Breast epithelium (tissue), 4 donors: ENCODE results near the gene CCDC14. TPM values are rescaled to one million over a fixed set of nuclear protein-coding genes. Genes with fewer than 3 reads are reported as not detected.
"Not testable (repeated sequence)": the region's sequence is repeated elsewhere in the genome, so short reads cannot be mapped to it uniquely, and the experiment has no call there.

ENCODE experiments used
- DNase-seq, 2 donors: peaks; one replicate each; pipeline ENCODE4 v3.0.0-alpha.2; 2019; ENCODE audit warnings: low spot score in 2 of 2
- H3K27ac ChIP-seq, 2 donors: fragments of 200-600 bp; sonication (generic) in 1 of 2; one replicate each; pipeline ENCODE4 v1.5.1; 2016 to 2019; ENCODE audit warnings: mild to moderate bottlenecking in 1 of 2
- H3K27me3 ChIP-seq, 2 donors: fragments of 200-600 bp; sonication (generic) in 1 of 2; one replicate each; pipeline versions ENCODE4 v1.5.1 to v1.6.0; 2017 to 2019; ENCODE audit warnings: control low read depth in 1 of 2, mild to moderate bottlenecking in 1 of 2
- H3K36me3 ChIP-seq: fragments of 200-600 bp; one replicate; pipeline ENCODE4 v1.5.1; 2019
- H3K4me1 ChIP-seq, 2 donors: fragments of 200-600 bp; sonication (generic); one replicate each; pipeline ENCODE4 v1.5.1; 2016 to 2019; ENCODE audit warnings: control low read depth in 1 of 2
- H3K4me3 ChIP-seq, 3 donors: fragments of 200-600 bp; sonication (generic); 1 replicate in 2 of 3; 2 replicates in 1 of 3; pipeline ENCODE4 v1.5.1; 2016 to 2019; ENCODE audit warnings: mild to moderate bottlenecking in 3 of 3, moderate library complexity in 2 of 3
- H3K9me3 ChIP-seq, 2 donors: fragments of 200-600 bp; sonication (generic) in 1 of 2; one replicate each; pipeline ENCODE4 v1.5.1; 2016 to 2019; ENCODE audit warnings: control low read depth in 1 of 2
- POLR2A ChIP-seq: fragments of 450-650 bp; IDR thresholded peaks from one replicate; pipeline ENCODE4 v1.6.1; 2016; ENCODE audit warnings: antibody characterized with exemption, mild to moderate bottlenecking, moderate library complexity
- POLR2AphosphoS5 ChIP-seq, 3 donors: sonication (generic); formaldehyde crosslinking; IDR thresholded peaks; one replicate each; pipeline ENCODE4 v1.6.1; 2017; ENCODE audit warnings: antibody characterized with exemption in 3 of 3
- intact Hi-C: fragments of 100-400 bp; cut with DNase I; formaldehyde crosslinking; loops from one replicate; pipeline ENCODE4 v1.15.1; 2023; ENCODE audit warnings: low total_unique reads
- total RNA-seq, 3 donors: library from RNA; depleted of rRNA; stranded (reverse); fragments of >200 nt; gene quantifications; one replicate each; pipeline ENCODE4 v1.1.0, GENCODE V29; 2016
- TF ChIP-seq, protein P1 (sequence below), 3 donors: fragments of 450-650 bp; IDR thresholded peaks; one replicate each; pipeline ENCODE4 v1.5.1; 2016 to 2017; ENCODE audit warnings: antibody characterized with exemption in 3 of 3, mild to moderate bottlenecking in 3 of 3, moderate library complexity in 3 of 3

CCDC14 gene
- total RNA-seq, 3 donors from 2014 or later: 43.2 to 94.7 (median 49.5) TPM

DNA sequence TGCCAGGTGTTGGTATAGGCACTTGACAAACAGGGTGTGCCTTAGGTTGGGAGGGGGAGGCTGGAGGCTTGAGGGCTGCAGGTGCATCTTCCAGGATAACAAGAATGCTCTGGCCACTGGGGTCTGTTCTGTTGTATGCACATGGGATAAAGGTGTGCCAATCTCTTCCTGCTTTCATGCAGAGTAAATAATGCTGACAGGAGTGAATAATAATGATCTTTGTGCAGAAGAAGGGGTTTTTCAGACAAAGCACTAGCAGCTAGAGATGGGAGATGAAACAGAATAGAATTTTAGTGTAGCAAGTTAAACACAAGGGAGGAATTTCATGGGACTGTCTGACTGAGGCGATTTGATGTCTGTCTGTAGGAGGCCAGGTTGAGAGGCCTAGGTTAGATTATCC is 32.8 kb upstream of the CCDC14 start:
- intact Hi-C loops: no loop called here
- Histone ChIP-seq H3K27ac (no peak overlapping the region), H3K36me3 (no peaks in the 10 kb centered on the region), H3K4me3 (no peak overlapping the region), H3K9me3 (no peaks in the 10 kb centered on the region), H3K4me1 (no peaks in the 10 kb centered on the region), H3K27me3 (no peaks in the 10 kb centered on the region)
- TF ChIP-seq POLR2A (no peak), POLR2AphosphoS5 (IDR thresholded peaks at IDR 0.05) (no peak)
- TF ChIP-seq, protein P1, sequence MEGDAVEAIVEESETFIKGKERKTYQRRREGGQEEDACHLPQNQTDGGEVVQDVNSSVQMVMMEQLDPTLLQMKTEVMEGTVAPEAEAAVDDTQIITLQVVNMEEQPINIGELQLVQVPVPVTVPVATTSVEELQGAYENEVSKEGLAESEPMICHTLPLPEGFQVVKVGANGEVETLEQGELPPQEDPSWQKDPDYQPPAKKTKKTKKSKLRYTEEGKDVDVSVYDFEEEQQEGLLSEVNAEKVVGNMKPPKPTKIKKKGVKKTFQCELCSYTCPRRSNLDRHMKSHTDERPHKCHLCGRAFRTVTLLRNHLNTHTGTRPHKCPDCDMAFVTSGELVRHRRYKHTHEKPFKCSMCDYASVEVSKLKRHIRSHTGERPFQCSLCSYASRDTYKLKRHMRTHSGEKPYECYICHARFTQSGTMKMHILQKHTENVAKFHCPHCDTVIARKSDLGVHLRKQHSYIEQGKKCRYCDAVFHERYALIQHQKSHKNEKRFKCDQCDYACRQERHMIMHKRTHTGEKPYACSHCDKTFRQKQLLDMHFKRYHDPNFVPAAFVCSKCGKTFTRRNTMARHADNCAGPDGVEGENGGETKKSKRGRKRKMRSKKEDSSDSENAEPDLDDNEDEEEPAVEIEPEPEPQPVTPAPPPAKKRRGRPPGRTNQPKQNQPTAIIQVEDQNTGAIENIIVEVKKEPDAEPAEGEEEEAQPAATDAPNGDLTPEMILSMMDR (IDR thresholded peaks at IDR 0.05): no peak
- no peak for DNase-seq

DNA sequence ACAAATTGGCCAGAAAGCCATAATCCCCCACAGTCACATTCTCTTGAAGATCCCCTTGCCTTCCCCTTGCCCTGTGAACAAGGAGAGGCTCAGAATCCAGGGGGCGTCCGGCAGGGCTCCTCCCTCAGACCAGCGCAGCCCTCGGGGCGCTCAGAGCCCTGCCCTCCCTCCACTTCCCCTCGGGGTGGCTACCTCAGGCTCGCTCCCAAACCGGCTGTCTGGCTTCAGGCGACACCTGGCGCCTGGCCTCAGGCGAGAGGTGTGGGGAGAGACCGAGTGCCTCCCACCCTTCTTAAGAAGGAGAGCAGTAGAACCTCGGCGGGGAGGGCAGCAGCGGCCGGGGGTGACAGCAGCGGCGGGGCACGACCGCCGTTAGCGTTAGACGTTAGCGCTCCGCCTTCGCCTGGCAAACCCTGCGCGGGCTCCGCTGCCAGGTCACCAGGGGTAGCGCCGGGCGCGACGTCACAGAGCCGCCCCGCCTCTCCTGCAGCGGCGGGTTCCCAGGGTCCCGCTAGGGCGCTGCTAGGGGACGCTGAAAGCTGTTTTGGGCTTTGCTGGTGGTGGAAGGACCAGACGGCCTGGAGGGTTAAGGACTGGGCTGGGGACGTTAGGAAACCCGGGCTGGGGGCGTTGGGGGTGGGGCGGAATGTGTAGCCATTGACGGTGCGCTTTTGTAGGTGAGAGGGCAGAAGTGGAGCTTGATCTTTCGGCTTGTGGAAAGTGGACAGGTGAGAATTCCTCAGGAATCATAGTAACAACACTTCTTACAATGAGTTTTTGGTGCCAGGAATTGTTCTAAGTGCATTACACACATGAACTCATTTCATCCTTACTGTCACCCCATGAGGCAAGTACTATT is 30.9 kb upstream of the CCDC14 start, which contains the start of gene ROPN1:
Gene ROPN1, minus strand, starts transcription at position 395 of the 859 bp plus-strand sequence. CDS start 11,643 bp downstream, outside the sequence.
- intact Hi-C loops, H3K36me3 ChIP-seq, H3K27ac ChIP-seq, H3K9me3 ChIP-seq, H3K4me1 ChIP-seq, DNase-seq, H3K27me3 ChIP-seq: not testable (repeated sequence)
- peak within 1 kb of the TSS in 2 of 3 donors; percentile 34 to 44 for H3K4me3 ChIP-seq

DNA sequence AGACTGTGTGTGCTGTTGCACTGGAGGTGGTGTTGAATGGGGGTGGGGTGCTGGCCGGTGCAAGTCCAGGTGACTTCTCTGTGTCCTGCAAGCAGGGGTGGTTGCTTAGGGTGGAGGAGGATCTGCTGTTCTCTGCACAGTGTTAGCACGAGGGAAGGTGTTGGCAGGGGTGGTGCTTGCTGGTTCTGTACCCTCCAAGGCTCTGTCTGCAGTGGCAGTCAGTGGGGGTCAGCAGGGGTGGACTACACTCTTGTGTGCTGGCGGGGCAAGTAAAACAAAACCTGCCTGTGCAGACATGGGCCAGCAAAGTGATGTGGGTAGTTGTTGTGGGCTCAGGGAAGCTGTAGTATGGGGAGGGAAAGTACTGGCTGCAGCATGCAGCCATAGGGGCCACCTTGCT is 25.4 kb upstream of the CCDC14 start:
- no peak for DNase-seq
- Histone ChIP-seq H3K27ac (no peak overlapping the region), H3K36me3 (no peaks in the 10 kb centered on the region), H3K4me3 (no peak overlapping the region), H3K4me1 (no peaks in the 10 kb centered on the region), H3K9me3 (no peaks in the 10 kb centered on the region), H3K27me3 (no peaks in the 10 kb centered on the region)
- intact Hi-C loops: no loop called here
- TF ChIP-seq POLR2AphosphoS5 (IDR thresholded peaks at IDR 0.05) (no peak), POLR2A (no peak)
- TF ChIP-seq, protein P1 (IDR thresholded peaks at IDR 0.05): no peak

DNA sequence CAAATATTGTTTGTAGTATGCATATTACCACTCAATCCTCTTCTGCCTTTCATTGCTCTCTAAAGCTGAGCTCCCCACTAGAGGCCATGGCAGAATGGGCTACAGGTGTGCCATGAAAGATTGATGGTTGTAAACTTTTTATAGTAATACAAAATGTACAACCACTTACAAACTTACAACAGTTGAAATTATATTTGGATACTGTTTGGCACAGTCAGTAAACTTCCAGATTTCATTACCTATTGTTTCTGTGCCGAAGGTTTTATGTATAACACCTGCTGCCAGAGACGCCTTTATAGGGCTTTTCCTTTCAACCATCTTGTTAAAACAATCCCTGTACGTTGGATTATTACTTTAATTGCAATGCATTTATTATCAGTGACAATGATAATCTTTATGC is 23.9 kb upstream of the CCDC14 start:
- H3K9me3 ChIP-seq: no peaks in the 10 kb centered on the region
- DNase-seq: no peak
- H3K4me3 ChIP-seq: no peak overlapping the region
- no peaks in the 10 kb centered on the region for H3K4me1 ChIP-seq
- no peaks in the 10 kb centered on the region for H3K27me3 ChIP-seq
- TF ChIP-seq, protein P1 (IDR thresholded peaks at IDR 0.05): no peak
- TF ChIP-seq POLR2AphosphoS5 (IDR thresholded peaks at IDR 0.05): no peak
- TF ChIP-seq POLR2A: no peak
- no peaks in the 10 kb centered on the region for H3K36me3 ChIP-seq
- H3K27ac ChIP-seq: no peak overlapping the region
- intact Hi-C loops: loop anchor here (5.0 kb wide), 1 partner anchor 682 kb away; no protein-coding TSS in a partner anchor

DNA sequence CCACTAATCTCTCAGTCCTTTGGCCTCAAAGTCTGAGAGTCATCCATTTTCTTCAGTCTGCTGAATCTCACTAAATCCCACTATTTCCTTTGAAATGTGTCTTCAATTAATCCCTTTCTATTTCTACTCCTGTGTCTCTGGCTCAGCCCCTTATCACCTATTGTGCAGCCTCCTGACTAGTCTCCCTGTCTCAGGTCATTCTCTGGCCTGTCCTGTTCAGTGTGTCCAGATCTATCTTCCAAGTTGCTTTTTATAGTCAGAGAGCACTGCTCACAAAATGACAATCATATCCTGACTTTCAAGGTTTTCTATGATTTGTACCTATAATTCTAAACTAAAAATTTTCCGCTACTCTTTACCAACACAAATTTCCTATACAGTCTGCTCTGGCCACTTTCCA is 23.3 kb upstream of the CCDC14 start:
- no peaks in the 10 kb centered on the region for H3K27me3 ChIP-seq
- no peaks in the 10 kb centered on the region for H3K36me3 ChIP-seq
- no peak for DNase-seq
- intact Hi-C loops: loop anchor here (5.0 kb wide), 1 partner anchor 683 kb away; no protein-coding TSS in a partner anchor
- TF ChIP-seq, protein P1 (IDR thresholded peaks at IDR 0.05): no peak
- TF ChIP-seq POLR2AphosphoS5 (IDR thresholded peaks at IDR 0.05): no peak
- no peak for TF ChIP-seq POLR2A
- H3K27ac ChIP-seq: no peak overlapping the region
- H3K4me1 ChIP-seq: no peaks in the 10 kb centered on the region
- no peaks in the 10 kb centered on the region for H3K9me3 ChIP-seq
- no peak overlapping the region for H3K4me3 ChIP-seq

DNA sequence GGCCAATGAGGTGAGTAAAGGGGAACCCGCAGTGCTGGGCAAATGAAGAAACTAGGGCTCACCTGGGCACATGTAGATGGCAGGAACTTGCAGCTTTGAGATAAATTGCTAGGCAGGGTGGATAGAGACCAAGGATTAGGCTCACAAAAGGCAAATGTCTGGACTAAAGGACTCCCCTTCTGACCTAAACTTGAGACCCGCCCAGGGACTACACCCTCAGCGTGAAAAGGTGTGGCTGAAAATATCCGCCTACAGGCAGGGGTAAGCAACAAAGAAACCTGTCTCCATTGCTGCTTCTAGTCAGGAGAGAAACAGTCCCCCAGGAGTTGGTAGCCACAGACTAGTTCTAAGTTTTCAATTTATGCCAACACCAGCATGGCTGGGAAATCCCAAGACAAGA is 20.3 kb upstream of the CCDC14 start:
- not testable (repeated sequence) for DNase-seq, H3K27ac ChIP-seq, H3K4me1 ChIP-seq, H3K36me3 ChIP-seq, H3K9me3 ChIP-seq, H3K4me3 ChIP-seq, H3K27me3 ChIP-seq
- intact Hi-C loops: loop anchor here (5.0 kb wide), 1 partner anchor 686 kb away; no protein-coding TSS in a partner anchor
